PC-3 (cell line): ENCODE measurements around the gene SRGAP3. TPM values are rescaled to one million over a fixed set of nuclear protein-coding genes. Genes with fewer than 3 reads are reported as not detected.

Experiments used
- ATAC-seq: fragments of 200-7000 bp; cut with Tn5 transposase; 2 replicates; pipeline ENCODE4 v1.9.1; 2020; ENCODE audit warnings: mild to moderate bottlenecking, moderate library complexity
- BruUV-seq: library from RNA; stranded (reverse); fragments of 400-500 nt; replicated peaks from 2 replicates; lab custom pipeline; 2021; lab: Mats Ljungman, UMichigan
- CTCF ChIA-PET: fragments of 300-600 bp; sonication (Branson Sonifier 250); formaldehyde crosslinking; loops from one replicate; lab custom pipeline; 2022; ENCODE audit warnings: antibody characterized with exemption; lab: Charles Lee
- POLR2A ChIA-PET: fragments of 300-600 bp; sonication (Branson Sonifier 250); formaldehyde crosslinking; loops from one replicate; lab custom pipeline; 2022; ENCODE audit warnings: antibody characterized with exemption; ENCODE audit not compliant: unreplicated experiment; lab: Charles Lee
- DNase-seq: peaks from one replicate; pipeline ENCODE4 v3.0.0-alpha.2; 2015
- H2AFZ ChIP-seq: fragments of 300-600 bp; sonication (generic); 2 replicates; pipeline ENCODE4 v1.6.0; 2016; ENCODE audit warnings: antibody characterized with exemption, low read length
- H3F3A ChIP-seq: fragments of 300-600 bp; sonication (generic); one replicate; pipeline ENCODE4 v1.6.0; 2017; ENCODE audit warnings: antibody characterized with exemption, low read length, control low read depth, mild to moderate bottlenecking; ENCODE audit not compliant: unreplicated experiment
- H3K27ac ChIP-seq: fragments of 300-600 bp; sonication (generic); 2 replicates; pipeline ENCODE4 v1.5.1; 2016; ENCODE audit warnings: mild to moderate bottlenecking, low read length
- H3K27me3 ChIP-seq: fragments of 300-600 bp; sonication (generic); 2 replicates; pipeline ENCODE4 v1.6.1; 2016; ENCODE audit warnings: low read length, mixed read lengths
- H3K36me3 ChIP-seq: fragments of 300-600 bp; sonication (generic); 2 replicates; pipeline ENCODE4 v1.6.1; 2016; ENCODE audit warnings: low read depth, mixed run types, low read length, mixed read lengths
- H3K4me1 ChIP-seq: fragments of 300-600 bp; sonication (generic); 2 replicates; pipeline ENCODE4 v1.5.1; 2016; ENCODE audit warnings: low read length; ENCODE audit not compliant: insufficient read depth
- H3K4me2 ChIP-seq: fragments of 300-600 bp; sonication (generic); 2 replicates; pipeline ENCODE4 v1.6.0; 2016; ENCODE audit warnings: low read length
- H3K4me3 ChIP-seq: fragments of 300-600 bp; sonication (generic); 2 replicates; pipeline ENCODE4 v1.5.1; 2016; ENCODE audit warnings: mild to moderate bottlenecking, low read length, mixed read lengths
- H3K79me2 ChIP-seq: fragments of 300-600 bp; sonication (generic); 2 replicates; pipeline ENCODE4 v1.6.1; 2017; ENCODE audit warnings: low read length, mixed read lengths
- H3K9ac ChIP-seq: fragments of 300-600 bp; sonication (generic); 2 replicates; pipeline ENCODE4 v1.6.0; 2016; ENCODE audit warnings: mild to moderate bottlenecking, low read length
- H3K9me2 ChIP-seq: fragments of 300-600 bp; sonication (generic); replicated peaks from 2 replicates; pipeline ENCODE4 v1.6.1; 2016; ENCODE audit warnings: mixed run types, low read length, mixed read lengths
- H3K9me3 ChIP-seq: fragments of 300-600 bp; sonication (generic); 2 replicates; pipeline ENCODE4 v1.6.1; 2016; ENCODE audit warnings: low read length, mixed read lengths
- H4K20me1 ChIP-seq: fragments of 300-600 bp; sonication (generic); 2 replicates; pipeline ENCODE4 v1.6.1; 2016; ENCODE audit warnings: low read length, mixed read lengths
- EZH2 ChIP-seq: fragments of 300-600 bp; sonication (generic); IDR thresholded peaks from one replicate; pipeline ENCODE4 v1.6.1; 2017; ENCODE audit warnings: antibody characterized with exemption, mild to moderate bottlenecking, low read length; ENCODE audit not compliant: unreplicated experiment
- EZH2phosphoT487 ChIP-seq: fragments of 300-600 bp; sonication (generic); IDR thresholded peaks from 2 replicates; pipeline ENCODE4 v1.6.1; 2018; ENCODE audit warnings: mild to moderate bottlenecking, antibody characterized with exemption, low read length, borderline replicate concordance
- intact Hi-C: fragments of 100-400 bp; cut with micrococcal nuclease; formaldehyde crosslinking; loops from 2 replicates; pipeline ENCODE4 v1.9.0; 2023
- total RNA-seq: library from RNA; depleted of rRNA; stranded (reverse); fragments of >200 nt; gene quantifications from 2 replicates; pipeline ENCODE4 v1.2.3, GENCODE V29; 2014
- TF ChIP-seq, protein P1 (sequence below): fragments of 300-600 bp; sonication (generic); conservative IDR thresholded peaks from 2 replicates; pipeline ENCODE4 v1.5.1; 2017; ENCODE audit warnings: antibody characterized with exemption, low read depth, mild to moderate bottlenecking, low read length

Gene SRGAP3
- total RNA-seq, 1 experiment from 2014 or later = 7.5 TPM

DNA sequence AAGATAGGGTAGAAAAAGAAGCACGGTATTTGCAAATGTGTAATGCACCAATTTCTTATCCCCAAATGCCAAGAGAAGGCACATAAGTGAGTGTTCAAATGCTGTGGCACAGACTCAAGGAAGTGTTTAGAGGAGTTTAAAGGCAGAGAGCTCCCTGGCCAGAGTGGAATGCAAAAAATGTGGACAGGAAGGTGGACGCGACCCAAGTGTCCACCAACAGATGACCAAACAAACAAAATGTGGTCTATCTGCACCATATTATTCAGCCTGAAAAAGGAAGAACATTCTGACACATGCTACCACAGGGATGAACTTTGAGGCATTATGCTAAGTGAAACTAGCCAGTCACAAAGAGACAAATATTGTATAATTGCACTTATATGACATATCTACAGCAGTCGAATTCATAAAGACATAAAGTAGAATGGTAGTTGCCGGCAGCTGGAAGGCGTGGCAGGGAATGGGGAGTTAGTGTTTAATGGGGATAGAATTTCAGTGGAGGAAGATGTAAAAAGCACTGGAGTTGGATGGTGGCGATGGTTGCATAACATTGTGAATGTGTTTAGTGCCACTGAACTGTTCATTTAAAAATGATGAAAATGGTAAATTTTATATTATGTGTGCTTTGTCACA, 126.6 kb downstream of the SRGAP3 start:
- BruUV-seq = no TSS peak
- ATAC-seq (peak; percentile 76), DNase-seq (peak; percentile 44)
- TF ChIP-seq EZH2 (no peak), EZH2phosphoT487 (no peak)
- TF ChIP-seq, protein P1, sequence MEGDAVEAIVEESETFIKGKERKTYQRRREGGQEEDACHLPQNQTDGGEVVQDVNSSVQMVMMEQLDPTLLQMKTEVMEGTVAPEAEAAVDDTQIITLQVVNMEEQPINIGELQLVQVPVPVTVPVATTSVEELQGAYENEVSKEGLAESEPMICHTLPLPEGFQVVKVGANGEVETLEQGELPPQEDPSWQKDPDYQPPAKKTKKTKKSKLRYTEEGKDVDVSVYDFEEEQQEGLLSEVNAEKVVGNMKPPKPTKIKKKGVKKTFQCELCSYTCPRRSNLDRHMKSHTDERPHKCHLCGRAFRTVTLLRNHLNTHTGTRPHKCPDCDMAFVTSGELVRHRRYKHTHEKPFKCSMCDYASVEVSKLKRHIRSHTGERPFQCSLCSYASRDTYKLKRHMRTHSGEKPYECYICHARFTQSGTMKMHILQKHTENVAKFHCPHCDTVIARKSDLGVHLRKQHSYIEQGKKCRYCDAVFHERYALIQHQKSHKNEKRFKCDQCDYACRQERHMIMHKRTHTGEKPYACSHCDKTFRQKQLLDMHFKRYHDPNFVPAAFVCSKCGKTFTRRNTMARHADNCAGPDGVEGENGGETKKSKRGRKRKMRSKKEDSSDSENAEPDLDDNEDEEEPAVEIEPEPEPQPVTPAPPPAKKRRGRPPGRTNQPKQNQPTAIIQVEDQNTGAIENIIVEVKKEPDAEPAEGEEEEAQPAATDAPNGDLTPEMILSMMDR = no peak
- ChIA-PET CTCF (no interaction called here), POLR2A (no interaction called here)
- no peaks in the 10 kb centered on the region for H3K27me3 ChIP-seq
- no peak overlapping the region for H2AFZ ChIP-seq
- no peaks in the 10 kb centered on the region for H3F3A ChIP-seq
- intact Hi-C loops = no loop called here
- H3K9me3 ChIP-seq = no peaks in the 10 kb centered on the region
- no peaks in the 10 kb centered on the region for H3K9me2 ChIP-seq
- no peak overlapping the region for H3K27ac ChIP-seq
- no peak overlapping the region for H3K4me3 ChIP-seq
- no peaks in the 10 kb centered on the region for H3K36me3 ChIP-seq
- no peaks in the 10 kb centered on the region for H3K79me2 ChIP-seq
- peaks cover 5% of the 10 kb centered on the region; the same call in 1 of the 2 replicates for H3K4me1 ChIP-seq
- H3K9ac ChIP-seq = no peak overlapping the region
- no peak overlapping the region; the same call in 1 of the 2 replicates for H3K4me2 ChIP-seq
- H4K20me1 ChIP-seq = no peaks in the 10 kb centered on the region

DNA sequence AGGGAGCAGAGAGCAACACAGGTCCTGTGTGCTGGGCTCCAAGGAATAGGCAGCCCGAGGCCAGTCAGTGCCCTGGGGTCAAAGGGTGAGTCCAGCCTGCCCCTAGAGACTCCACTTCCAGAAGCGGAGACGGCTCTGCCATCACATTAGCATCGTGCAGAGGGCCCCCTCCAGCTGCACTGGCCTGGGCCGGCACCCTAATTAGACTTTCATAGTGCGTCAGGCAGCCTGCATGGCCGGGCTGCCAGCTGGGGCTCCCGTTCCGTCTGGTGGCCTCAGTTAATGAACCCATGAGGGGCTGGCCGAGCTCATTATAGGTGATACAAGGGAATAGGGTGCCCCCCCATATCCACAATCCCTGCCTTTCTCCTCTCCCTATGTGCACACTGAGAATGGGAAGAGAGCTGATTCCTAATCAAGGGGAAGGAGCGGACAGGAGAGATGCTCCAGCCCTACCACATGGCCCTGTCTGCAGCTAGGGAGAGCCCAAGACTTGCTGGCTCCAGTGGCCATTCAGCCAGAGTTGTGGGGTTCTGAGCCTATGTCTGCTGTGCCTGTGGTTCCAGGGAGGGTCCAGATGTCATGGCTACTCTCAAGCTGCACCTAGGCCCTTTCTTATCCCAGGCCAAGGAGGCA, 128.0 kb downstream of the SRGAP3 start:
- CTCF ChIA-PET = no interaction called here
- Histone ChIP-seq H3K27ac (no peak overlapping the region), H4K20me1 (no peaks in the 10 kb centered on the region), H3K27me3 (no peaks in the 10 kb centered on the region), H3K4me1 (peaks cover 5% of the 10 kb centered on the region; the same call in 1 of the 2 replicates), H3K36me3 (no peaks in the 10 kb centered on the region), H3F3A (no peaks in the 10 kb centered on the region), H3K9me2 (no peaks in the 10 kb centered on the region), H2AFZ (no peak overlapping the region), H3K9ac (no peak overlapping the region), H3K9me3 (no peaks in the 10 kb centered on the region), H3K4me3 (no peak overlapping the region), H3K4me2 (no peak overlapping the region), H3K79me2 (no peaks in the 10 kb centered on the region)
- intact Hi-C loops = no loop called here
- TF ChIP-seq, protein P1 = no peak
- no peak for TF ChIP-seq EZH2
- no peak for TF ChIP-seq EZH2phosphoT487
- POLR2A ChIA-PET = no interaction called here
- ATAC-seq = no peak
- no TSS peak for BruUV-seq
- no peak for DNase-seq

DNA sequence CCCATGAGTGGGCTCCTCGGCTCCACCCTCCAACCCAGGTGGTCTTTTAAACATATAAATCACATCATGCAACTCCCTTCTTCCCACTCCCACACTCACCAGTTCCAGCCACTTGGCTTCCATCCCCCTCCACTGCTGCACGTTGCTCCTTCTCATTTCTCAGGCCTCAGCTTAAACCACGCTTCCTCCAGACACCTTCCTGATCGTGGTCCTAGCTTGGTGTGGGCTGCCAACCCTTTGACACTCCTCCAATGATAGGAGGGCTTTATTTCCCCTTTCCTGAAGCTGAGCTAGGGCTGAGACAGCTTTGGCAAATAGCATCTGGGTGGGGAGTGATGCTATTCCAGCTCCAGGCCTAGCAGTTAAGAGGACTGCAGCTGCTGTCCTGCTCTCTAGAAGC, 130.1 kb downstream of the SRGAP3 start:
- ChIA-PET POLR2A (no interaction called here), CTCF (no interaction called here)
- Histone ChIP-seq H3K27ac (no peak overlapping the region), H3K4me2 (no peak overlapping the region), H3F3A (no peaks in the 10 kb centered on the region), H3K79me2 (no peaks in the 10 kb centered on the region), H3K4me1 (peaks cover 5% of the 10 kb centered on the region; the same call in 1 of the 2 replicates), H3K27me3 (no peaks in the 10 kb centered on the region), H3K4me3 (no peak overlapping the region), H3K9me2 (no peaks in the 10 kb centered on the region), H3K9me3 (no peaks in the 10 kb centered on the region), H4K20me1 (no peaks in the 10 kb centered on the region), H3K36me3 (no peaks in the 10 kb centered on the region), H3K9ac (no peak overlapping the region), H2AFZ (no peak overlapping the region)
- BruUV-seq = no TSS peak
- TF ChIP-seq, protein P1 = no peak
- no peak for TF ChIP-seq EZH2phosphoT487
- intact Hi-C loops = no loop called here
- ATAC-seq (no peak), DNase-seq (no peak)
